Smooth muscle cell (in vitro differentiated cells): ENCODE measurements around the gene HS6ST1. TPM values are rescaled to one million over a fixed set of nuclear protein-coding genes. Genes with fewer than 3 reads are reported as not detected.

Experiments
- DNase-seq: peaks from one replicate; lab custom pipeline; 2025; ENCODE audit not compliant: unreplicated experiment; lab: John Stamatoyannopoulos, UW
- H2AFZ ChIP-seq: fragments of 200-600 bp; sonication (generic); 2 replicates; pipeline ENCODE4 v1.6.0; 2016; ENCODE audit warnings: antibody characterized with exemption, low read depth, mild to moderate bottlenecking
- H3F3A ChIP-seq: fragments of 200-600 bp; sonication (generic); 2 replicates; pipeline ENCODE4 v1.6.0; 2017; ENCODE audit warnings: antibody characterized with exemption, low read depth
- H3K27ac ChIP-seq: fragments of 200-600 bp; sonication (generic); 2 replicates; pipeline ENCODE4 v1.5.1; 2016; ENCODE audit warnings: low read depth, mild to moderate bottlenecking
- H3K27me3 ChIP-seq: fragments of 200-600 bp; sonication (generic); 2 replicates; pipeline ENCODE4 v1.6.1; 2016; ENCODE audit warnings: low read depth, mild to moderate bottlenecking
- H3K36me3 ChIP-seq: fragments of 200-600 bp; sonication (generic); 2 replicates; pipeline ENCODE4 v1.5.1; 2016; ENCODE audit warnings: low read depth
- H3K4me1 ChIP-seq: fragments of 200-600 bp; sonication (generic); 2 replicates; pipeline ENCODE4 v1.5.1; 2016; ENCODE audit warnings: low read depth
- H3K4me2 ChIP-seq: fragments of 200-600 bp; sonication (generic); 2 replicates; pipeline ENCODE4 v1.6.0; 2016; ENCODE audit warnings: mild to moderate bottlenecking
- H3K4me3 ChIP-seq: fragments of 200-600 bp; sonication (generic); 2 replicates; pipeline ENCODE4 v1.5.1; 2016; ENCODE audit warnings: mild to moderate bottlenecking
- H3K79me2 ChIP-seq: fragments of 200-600 bp; sonication (generic); 2 replicates; pipeline ENCODE4 v1.6.0; 2016; ENCODE audit warnings: low read depth, mild to moderate bottlenecking
- H3K9ac ChIP-seq: fragments of 200-600 bp; sonication (generic); 2 replicates; pipeline ENCODE4 v1.6.0; 2016; ENCODE audit warnings: low read depth
- H3K9me3 ChIP-seq: fragments of 200-600 bp; sonication (generic); replicated peaks from 2 replicates; pipeline ENCODE4 v1.5.1; 2016; ENCODE audit warnings: low read depth
- H4K20me1 ChIP-seq: fragments of 200-600 bp; sonication (generic); 2 replicates; pipeline ENCODE4 v1.6.0; 2016; ENCODE audit warnings: low read depth
- WGBS: methylation state at CpG from one replicate; pipeline ENCODE4 v1.1.7; 2016; ENCODE audit warnings: low lambda C conversion rate; 5-methylcytosine and 5-hydroxymethylcytosine counted together
- polyA plus RNA-seq: library from polyadenylated mRNA; unstranded; fragments of >200 nt; fragmentation: Nextera tagmentation; extraction: Ambion mirVana; gene quantifications from 2 replicates; pipeline ENCODE4 v1.2.1, GENCODE V29; 2016
- total RNA-seq: library from RNA; depleted of rRNA; stranded (reverse); fragments of >200 nt; gene quantifications from 2 replicates; pipeline ENCODE4 v1.2.3, GENCODE V29; 2014
- TF ChIP-seq, protein P1 (sequence below): fragments of 200-600 bp; sonication (generic); IDR thresholded peaks from 2 replicates; pipeline ENCODE4 v1.5.1; 2017; ENCODE audit warnings: borderline replicate concordance, mild to moderate bottlenecking, antibody characterized with exemption; ENCODE audit not compliant: insufficient read depth, poor library complexity, severe bottlenecking

Gene HS6ST1
- total and polyA plus RNA-seq, 2 experiments from 2014 or later: 9.3 to 13.0 TPM

- H3K79me2 ChIP-seq: no peaks in the 10 kb centered on the region
These were observed 40.5 kb downstream of the HS6ST1 start for GRCh38 chr2:128277961-128278681.

DNA sequence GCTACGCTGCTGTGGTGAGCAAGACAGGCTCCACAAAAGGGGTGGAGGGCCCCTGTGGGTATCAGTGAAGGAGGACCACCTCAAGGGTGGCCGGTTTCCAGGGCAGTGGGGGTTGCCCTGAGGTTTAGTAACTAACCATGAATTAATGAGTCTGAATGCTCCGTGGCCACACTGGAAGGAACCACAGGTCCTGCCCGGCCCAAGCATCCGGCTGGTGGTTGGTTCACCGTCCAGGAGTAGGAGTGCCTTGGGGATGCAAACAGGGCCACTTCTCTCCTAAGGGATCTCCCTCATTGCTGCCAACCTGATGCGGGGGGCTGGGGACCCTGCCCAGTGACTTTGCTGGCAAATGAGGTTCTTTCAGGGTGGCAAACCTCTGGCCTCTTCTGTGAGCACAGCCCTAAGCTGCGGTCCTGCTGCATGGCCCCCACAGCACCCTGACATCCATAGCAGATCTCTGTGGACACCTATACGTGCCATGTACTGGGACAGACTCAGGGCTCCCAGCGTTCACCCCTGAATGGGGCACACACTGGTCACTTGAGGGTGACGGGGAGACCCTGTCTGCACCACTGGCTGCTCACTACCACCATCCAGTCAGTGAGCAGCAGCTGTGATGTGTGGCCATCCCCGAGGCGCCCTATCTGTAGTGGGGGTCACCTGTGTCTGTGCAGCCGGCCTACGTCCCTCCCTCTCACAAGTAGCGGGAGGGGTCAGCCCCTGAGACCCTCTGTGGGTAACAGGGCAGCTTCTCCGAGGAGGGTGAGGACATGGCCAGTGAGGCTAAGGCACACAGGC, 41.6 kb downstream of the HS6ST1 start:
- no peaks in the 10 kb centered on the region for H3K36me3 ChIP-seq
- H3K4me1 ChIP-seq: no peaks in the 10 kb centered on the region
- DNase-seq: no peak
- WGBS: 81% methylated on average over 17 of the region's 17 CpGs
- H3K9ac ChIP-seq: no peak overlapping the region
- no peaks in the 10 kb centered on the region for H3F3A ChIP-seq
- no peaks in the 10 kb centered on the region for H3K79me2 ChIP-seq
- H3K27me3 ChIP-seq: no peaks in the 10 kb centered on the region
- H2AFZ ChIP-seq: no peak overlapping the region
- H3K4me3 ChIP-seq: no peak overlapping the region
- no peak overlapping the region for H3K27ac ChIP-seq
- H3K4me2 ChIP-seq: no peak overlapping the region
- H3K9me3 ChIP-seq: no peaks in the 10 kb centered on the region
- H4K20me1 ChIP-seq: peaks cover 35% of the 10 kb centered on the region
- TF ChIP-seq, protein P1, sequence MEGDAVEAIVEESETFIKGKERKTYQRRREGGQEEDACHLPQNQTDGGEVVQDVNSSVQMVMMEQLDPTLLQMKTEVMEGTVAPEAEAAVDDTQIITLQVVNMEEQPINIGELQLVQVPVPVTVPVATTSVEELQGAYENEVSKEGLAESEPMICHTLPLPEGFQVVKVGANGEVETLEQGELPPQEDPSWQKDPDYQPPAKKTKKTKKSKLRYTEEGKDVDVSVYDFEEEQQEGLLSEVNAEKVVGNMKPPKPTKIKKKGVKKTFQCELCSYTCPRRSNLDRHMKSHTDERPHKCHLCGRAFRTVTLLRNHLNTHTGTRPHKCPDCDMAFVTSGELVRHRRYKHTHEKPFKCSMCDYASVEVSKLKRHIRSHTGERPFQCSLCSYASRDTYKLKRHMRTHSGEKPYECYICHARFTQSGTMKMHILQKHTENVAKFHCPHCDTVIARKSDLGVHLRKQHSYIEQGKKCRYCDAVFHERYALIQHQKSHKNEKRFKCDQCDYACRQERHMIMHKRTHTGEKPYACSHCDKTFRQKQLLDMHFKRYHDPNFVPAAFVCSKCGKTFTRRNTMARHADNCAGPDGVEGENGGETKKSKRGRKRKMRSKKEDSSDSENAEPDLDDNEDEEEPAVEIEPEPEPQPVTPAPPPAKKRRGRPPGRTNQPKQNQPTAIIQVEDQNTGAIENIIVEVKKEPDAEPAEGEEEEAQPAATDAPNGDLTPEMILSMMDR: no peak

More at GRCh38 chr2:128277961-128278681, 40.5 kb downstream of the HS6ST1 start:
- H3K27ac ChIP-seq: no peak overlapping the region
- H4K20me1 ChIP-seq: peaks cover 46% of the 10 kb centered on the region
- no peak overlapping the region for H3K4me3 ChIP-seq
- no peaks in the 10 kb centered on the region for H3K36me3 ChIP-seq
- no peak overlapping the region for H3K4me2 ChIP-seq
- 92% methylated on average over 14 of the region's 14 CpGs for WGBS
- DNase-seq: no peak
- H3K9me3 ChIP-seq: no peaks in the 10 kb centered on the region
- H3K9ac ChIP-seq: no peak overlapping the region
- no peaks in the 10 kb centered on the region for H3K27me3 ChIP-seq
- H3K4me1 ChIP-seq: no peaks in the 10 kb centered on the region
- no peaks in the 10 kb centered on the region for H3F3A ChIP-seq
- TF ChIP-seq, protein P1: no peak
- H2AFZ ChIP-seq: no peak overlapping the region

DNA sequence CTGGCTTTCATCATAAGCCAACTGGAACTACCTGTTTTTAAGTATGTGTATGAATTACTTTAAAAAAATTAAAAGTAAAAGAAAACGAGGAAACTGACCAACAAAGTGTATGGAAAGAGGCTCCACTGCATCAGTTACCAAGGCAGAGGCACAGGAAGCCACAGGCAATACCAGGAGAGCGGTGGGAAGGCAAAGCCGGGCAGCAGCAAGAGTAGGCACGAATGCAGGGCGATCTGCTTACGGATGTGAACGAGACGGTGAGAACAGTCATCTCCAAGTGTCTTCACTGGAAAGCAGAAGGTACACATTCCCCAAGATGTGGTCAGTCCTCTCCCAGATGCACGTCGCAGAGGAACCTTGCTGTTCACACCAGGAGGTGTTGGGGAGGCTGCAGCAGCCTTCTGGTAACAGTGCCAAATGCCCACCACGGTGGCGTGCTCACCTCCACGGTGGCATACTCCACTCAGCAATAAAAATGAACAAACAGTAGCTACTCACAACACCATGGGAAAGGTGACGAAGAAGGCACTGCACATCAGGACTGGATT, 43.1 kb downstream of the HS6ST1 start:
- Histone ChIP-seq H3K4me2 (no peak overlapping the region), H3K4me3 (no peak overlapping the region), H3K27me3 (no peaks in the 10 kb centered on the region), H3K27ac (no peak overlapping the region), H3K9ac (no peak overlapping the region), H3K79me2 (no peaks in the 10 kb centered on the region), H3K9me3 (no peaks in the 10 kb centered on the region), H4K20me1 (peaks cover 20% of the 10 kb centered on the region), H3K4me1 (no peaks in the 10 kb centered on the region), H3F3A (no peaks in the 10 kb centered on the region), H2AFZ (no peak overlapping the region), H3K36me3 (no peaks in the 10 kb centered on the region)
- 92% methylated on average over 14 of the region's 14 CpGs for WGBS
- no peak for DNase-seq
- TF ChIP-seq, protein P1: no peak
